ENCODE data around the gene MAPK10.

Gene MAPK10

DNA sequence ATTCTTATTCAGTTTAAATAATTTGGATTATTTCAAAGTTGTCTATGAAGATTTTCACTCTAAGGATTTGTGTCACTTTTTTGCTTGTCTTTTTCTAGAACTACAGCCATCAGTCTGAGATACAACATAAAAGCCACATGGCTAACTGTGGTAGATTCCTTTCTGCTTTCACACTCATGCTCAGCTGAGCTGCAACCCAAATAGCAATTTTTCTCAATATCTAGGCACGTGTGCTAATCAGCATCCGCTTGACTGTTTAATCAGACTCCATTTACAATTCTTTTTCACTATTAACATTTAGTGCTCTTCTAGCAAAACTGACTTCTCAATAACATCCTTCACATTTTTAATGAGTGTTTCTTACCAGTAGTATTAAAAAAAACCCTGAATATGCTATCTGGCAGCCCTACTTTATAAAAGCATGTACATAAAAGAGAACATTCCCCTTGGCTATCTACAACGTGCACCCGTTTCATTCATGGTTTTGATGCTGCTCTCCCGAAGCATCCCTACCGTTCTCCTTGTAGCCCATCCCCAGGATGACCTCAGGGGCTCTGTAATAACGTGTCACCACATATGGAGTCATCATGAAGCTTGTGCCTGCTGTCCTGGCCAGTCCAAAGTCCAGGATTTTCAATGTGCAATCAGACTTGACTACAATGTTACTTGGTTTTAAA lies 259.2 kb downstream of the MAPK10 start:
- TF ChIP-seq, protein P1, sequence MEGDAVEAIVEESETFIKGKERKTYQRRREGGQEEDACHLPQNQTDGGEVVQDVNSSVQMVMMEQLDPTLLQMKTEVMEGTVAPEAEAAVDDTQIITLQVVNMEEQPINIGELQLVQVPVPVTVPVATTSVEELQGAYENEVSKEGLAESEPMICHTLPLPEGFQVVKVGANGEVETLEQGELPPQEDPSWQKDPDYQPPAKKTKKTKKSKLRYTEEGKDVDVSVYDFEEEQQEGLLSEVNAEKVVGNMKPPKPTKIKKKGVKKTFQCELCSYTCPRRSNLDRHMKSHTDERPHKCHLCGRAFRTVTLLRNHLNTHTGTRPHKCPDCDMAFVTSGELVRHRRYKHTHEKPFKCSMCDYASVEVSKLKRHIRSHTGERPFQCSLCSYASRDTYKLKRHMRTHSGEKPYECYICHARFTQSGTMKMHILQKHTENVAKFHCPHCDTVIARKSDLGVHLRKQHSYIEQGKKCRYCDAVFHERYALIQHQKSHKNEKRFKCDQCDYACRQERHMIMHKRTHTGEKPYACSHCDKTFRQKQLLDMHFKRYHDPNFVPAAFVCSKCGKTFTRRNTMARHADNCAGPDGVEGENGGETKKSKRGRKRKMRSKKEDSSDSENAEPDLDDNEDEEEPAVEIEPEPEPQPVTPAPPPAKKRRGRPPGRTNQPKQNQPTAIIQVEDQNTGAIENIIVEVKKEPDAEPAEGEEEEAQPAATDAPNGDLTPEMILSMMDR (IDR thresholded peaks at IDR 0.05; ENCODE audit: insufficient read depth, low read length, missing control alignments): no peak
- CTCF ChIA-PET: interaction anchor here (0.7 kb wide), 1 partner anchor 56 kb away, joined by 3 read pairs; no protein-coding TSS in a partner anchor
- no peak overlapping the region for H3K4me3 ChIP-seq (ENCODE audit: low read depth, low read length)
- POLR2A ChIA-PET: no interaction called here
- no peak for DNase-seq (ENCODE audit: low read depth, low spot score)

DNA sequence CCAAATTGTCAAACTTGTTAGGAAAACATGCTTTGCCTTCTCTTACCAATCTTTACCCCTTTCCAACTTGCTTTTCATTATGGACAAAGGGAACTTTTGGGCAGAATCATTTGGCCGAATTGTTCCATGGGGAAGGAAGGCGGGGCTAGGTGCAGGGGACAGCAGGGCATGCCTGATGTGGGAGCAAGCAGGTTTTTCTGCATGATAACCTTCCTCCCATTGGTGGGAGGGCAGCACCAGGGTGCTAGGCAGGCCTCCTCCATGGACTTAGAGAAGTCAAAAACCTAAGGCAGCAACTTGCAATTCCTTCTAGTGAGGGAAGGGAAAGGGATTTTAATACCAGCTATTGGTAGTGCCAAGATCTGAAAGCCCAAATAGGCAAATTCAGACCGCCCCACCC lies 260.5 kb downstream of the MAPK10 start:
- no peak for DNase-seq (ENCODE audit: low read depth, low spot score)
- TF ChIP-seq, protein P1 (IDR thresholded peaks at IDR 0.05; ENCODE audit: insufficient read depth, low read length, missing control alignments): no peak
- H3K4me3 ChIP-seq (ENCODE audit: low read depth, low read length): no peak overlapping the region
- ChIA-PET POLR2A (no interaction called here), CTCF (no interaction called here)

GRCh38 chr4:86098691-86099090 lies 261.2 kb downstream of the MAPK10 start:
- ChIA-PET CTCF (no interaction called here), POLR2A (no interaction called here)
- TF ChIP-seq, protein P1 (IDR thresholded peaks at IDR 0.05; ENCODE audit: insufficient read depth, low read length, missing control alignments): no peak
- no peak overlapping the region for H3K4me3 ChIP-seq (ENCODE audit: low read depth, low read length)
- no peak for DNase-seq (ENCODE audit: low read depth, low spot score)

- CTCF ChIA-PET: no interaction called here
- TF ChIP-seq, protein P1 (IDR thresholded peaks at IDR 0.05; ENCODE audit: insufficient read depth, low read length, missing control alignments): no peak
- no peak for DNase-seq (ENCODE audit: low read depth, low spot score)
- H3K4me3 ChIP-seq (ENCODE audit: low read depth, low read length): no peak overlapping the region
- POLR2A ChIA-PET: no interaction called here
Measured at GRCh38 chr4:86096373-86096772, 263.5 kb downstream of the MAPK10 start.

- ChIA-PET POLR2A (no interaction called here), CTCF (no interaction called here)
- TF ChIP-seq, protein P1 (IDR thresholded peaks at IDR 0.05; ENCODE audit: insufficient read depth, low read length, missing control alignments): no peak
- H3K4me3 ChIP-seq (ENCODE audit: low read depth, low read length): no peak overlapping the region
- DNase-seq (ENCODE audit: low read depth, low spot score): peak; percentile 31
Measured at GRCh38 chr4:86092684-86093083, 267.2 kb downstream of the MAPK10 start.

- TF ChIP-seq, protein P1 (IDR thresholded peaks at IDR 0.05; ENCODE audit: insufficient read depth, low read length, missing control alignments): no peak
- no peak for DNase-seq (ENCODE audit: low read depth, low spot score)
- no peak overlapping the region for H3K4me3 ChIP-seq (ENCODE audit: low read depth, low read length)
- CTCF ChIA-PET: no interaction called here
- POLR2A ChIA-PET: no interaction called here
Measured at GRCh38 chr4:86091201-86091600, 268.7 kb downstream of the MAPK10 start.

All from AG04449 (cell line).